GM19099 (cell line): Measurements from ENCODE around the gene JCHAIN.

Source experiments
- POLR2A ChIP-seq: IDR thresholded peaks from 3 replicates; pipeline ENCODE4 v1.6.1; 2011; ENCODE audit warnings: low read depth; ENCODE audit not compliant: insufficient read length; ENCODE audit errors: extremely low read depth

Gene JCHAIN

DNA sequence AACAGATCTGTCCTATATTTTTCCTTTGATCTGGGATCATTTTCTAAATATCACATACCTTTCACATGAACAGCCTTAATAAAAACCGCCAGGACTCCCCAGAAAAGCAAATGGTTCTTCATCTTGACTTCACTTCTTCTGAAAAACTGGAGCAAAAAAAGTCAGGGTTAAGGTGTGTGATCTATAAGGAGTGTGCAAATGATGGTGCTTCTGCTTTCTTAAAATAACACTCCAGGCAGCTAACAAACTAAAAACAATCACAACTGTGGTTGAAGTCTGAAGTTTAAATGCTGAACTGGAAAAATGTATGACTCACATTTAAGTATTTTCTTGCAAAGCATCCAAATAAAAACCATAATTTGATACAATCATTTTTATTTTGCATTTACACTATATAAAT is at the start of gene JCHAIN:
JCHAIN (minus strand) TSS at position 140 of the 400 bp plus-strand sequence; CDS start at position 122, 18 bp downstream.
- TF ChIP-seq POLR2A = no peak

- no peak for TF ChIP-seq POLR2A
Observed at GRCh38 chr4:70715097-70715496, 48.8 kb upstream of the JCHAIN start.

DNA sequence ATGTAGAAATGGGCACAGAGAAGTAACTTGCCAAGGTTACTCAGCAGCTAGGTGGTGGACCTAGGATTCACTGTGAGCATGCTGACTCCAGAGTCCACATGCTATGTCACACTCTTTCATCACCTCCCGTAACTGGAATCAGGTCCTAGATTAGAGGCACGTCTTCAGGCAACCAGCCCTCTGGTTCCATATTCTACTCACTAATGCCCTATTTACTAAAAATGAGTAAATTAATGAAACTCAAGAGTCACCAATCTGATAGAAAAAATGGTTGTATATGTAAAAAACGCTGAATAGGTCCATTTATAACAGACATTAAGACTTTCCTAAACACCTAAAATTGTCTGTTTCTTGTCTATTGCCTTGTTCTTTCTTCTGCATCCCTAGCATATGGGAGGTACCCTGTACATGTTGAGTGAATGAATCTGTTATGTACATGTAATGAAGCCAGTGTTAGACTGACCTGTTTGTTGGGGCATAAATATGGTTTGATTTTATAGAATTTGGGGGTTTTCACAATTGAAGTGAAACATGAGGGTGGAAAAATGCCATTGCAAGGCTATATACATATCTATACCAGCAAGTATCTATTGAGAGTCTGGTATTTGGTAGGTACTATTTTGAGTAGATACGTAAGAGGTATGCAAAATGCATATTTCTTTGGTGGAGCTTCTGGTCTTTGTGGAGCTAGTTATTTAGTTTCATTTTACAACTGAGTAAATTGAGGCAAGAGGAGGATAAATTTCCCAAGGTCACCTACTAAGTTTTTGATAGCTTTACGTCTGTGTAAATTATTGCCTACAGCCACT is 48.0 kb upstream of the JCHAIN start:
- no peak for TF ChIP-seq POLR2A

GRCh38 chr4:70713453-70714078 is 47.3 kb upstream of the JCHAIN start:
- TF ChIP-seq POLR2A = no peak

DNA sequence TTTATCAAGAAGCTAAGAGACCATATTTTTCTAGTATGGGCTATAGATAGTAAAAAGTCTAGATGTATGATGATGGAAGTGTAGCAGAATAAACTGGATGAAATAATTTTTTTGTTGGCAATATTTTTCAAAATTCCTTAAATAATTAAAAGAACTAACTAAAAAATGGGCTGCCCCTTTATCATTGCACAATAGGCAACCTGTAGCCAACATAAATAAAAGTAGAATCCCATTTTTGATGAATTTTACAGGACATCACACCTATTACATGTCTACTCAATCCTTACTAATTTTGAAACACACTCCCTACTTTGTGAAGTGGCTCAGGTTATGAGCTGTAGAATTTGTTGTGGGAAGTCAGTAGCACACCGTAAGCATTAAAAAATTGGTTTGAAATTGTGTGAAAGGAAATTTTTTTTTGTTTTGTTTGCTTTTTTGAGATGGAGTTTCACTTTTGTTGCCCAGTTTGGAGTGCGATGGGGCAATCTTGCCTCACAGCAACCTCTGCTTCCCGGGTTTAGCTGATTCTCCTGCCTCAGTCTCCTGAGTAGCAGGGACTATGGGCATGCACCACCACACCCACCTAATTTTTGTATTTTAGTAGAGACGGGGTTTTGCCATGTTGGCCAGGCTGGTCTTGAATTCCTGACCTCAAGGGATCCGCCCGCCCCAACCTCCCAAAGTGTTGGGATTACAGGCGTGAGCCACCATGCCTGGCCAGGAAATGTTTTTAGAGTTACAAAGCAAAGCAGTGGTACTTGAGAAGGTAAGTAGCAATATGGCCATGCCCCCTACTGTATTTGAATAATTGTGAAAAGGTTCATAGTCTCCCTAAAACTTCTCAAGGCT is 46.5 kb upstream of the JCHAIN start:
- no peak for TF ChIP-seq POLR2A

DNA sequence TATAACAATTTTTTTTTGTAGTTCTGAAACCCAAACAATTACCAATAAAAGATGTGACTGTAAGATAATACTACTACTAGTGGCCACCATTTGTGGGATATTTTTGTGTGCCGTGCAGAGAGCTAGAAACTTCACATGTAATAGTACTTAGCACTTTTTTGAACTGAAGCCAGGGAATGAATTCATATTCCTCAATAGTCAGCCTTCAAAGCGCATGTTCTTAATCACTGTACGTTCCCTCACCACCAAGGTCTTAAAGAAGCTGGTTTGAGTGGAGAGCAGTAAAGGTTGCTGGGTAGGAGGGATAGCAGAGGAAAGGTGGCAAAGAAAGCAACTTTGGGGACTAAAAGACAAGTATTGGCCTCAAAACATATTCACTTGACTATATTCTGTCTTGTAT is 45.8 kb upstream of the JCHAIN start:
- no peak for TF ChIP-seq POLR2A

- TF ChIP-seq POLR2A = no peak
Observed at GRCh38 chr4:70711599-70711998, 45.3 kb upstream of the JCHAIN start.

DNA sequence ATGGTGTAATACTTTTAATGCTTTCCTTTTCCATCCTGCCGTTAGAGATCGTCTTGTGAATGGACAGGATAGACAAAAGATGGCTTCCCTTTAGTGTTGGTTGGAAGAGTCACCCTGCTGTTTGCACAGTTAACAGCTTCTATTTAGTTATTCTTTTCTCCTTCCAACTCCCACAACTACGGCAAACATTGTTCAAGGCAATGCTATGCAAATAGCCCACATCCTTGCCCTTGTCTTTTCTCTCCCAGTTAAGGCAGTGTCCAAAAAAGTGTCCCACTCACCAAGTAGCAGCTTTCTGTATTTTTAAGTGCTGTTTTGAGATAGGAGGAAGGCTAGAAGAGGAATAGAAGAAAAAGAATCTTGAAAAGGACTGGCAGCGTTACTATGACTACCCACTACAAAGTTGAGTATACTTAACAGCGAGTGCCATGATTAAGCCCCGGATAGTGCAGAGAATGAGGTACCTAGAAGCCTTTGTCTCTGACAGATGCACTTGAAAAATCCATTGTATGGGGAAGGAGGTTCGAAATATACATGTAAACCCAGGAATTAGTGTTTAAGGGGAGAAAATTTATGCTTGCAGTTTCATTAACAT is 43.4 kb upstream of the JCHAIN start:
- no peak for TF ChIP-seq POLR2A

GRCh38 chr4:70706516-70706915 is 40.2 kb upstream of the JCHAIN start:
- no peak for TF ChIP-seq POLR2A

- no peak for TF ChIP-seq POLR2A
Observed at GRCh38 chr4:70706044-70706461, 39.7 kb upstream of the JCHAIN start.

DNA sequence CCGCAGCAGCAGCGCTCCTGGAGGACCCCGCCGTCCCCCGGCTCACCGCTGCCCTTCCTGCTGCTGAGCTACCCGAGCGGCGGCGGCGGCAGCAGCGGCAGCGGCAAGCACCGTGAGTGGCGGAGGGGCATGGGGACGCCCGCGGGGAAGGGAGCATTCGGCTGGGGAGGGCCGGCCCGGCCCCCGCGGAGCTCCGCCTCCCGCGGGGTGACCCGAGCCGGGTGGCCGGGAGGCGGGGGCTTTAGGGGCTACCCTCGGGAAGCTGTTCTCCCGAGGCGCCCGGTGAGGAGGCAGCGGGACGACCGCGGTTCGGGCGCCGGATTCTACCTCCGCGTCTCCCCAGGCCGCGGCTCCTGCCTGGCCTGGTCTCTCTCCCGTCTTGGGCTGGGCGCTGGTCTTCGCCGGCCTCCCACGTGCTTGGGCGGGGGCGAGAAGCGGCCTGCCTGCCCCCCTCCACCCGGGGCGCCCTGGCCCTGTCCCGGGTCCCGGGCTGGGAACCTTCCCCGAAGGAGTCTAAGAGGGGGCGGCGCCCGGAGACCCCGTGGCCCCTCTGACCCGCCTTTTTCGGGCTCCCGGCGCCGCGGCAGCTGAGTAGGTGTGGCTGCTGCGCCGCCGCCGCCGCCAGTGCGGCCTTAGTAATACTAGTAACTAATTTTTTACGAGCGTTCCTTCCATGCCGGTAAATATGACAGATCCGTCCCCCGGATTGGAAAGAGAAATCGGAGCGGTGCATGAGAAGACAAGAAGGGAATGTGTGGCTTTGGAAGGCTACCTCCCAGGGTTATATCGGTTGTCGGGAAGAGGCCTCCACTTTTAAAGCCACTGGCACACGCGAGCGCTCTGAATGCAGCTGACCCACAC is 39.1 kb upstream of the JCHAIN start:
- peak; percentile 50 for TF ChIP-seq POLR2A

DNA sequence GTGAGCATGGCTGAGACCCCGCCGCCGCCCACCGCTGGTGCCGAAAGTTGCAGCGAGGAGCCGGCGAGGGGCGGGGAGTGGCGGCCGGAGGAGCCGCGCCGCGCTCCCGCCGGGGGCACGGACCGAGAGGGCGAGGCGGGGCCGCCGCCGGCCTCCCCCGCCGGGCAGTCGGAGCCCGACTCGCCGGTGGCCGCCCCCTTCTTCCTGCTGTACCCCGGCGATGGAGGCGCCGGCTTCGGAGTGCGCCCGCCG is 38.5 kb upstream of the JCHAIN start:
- no peak for TF ChIP-seq POLR2A

DNA sequence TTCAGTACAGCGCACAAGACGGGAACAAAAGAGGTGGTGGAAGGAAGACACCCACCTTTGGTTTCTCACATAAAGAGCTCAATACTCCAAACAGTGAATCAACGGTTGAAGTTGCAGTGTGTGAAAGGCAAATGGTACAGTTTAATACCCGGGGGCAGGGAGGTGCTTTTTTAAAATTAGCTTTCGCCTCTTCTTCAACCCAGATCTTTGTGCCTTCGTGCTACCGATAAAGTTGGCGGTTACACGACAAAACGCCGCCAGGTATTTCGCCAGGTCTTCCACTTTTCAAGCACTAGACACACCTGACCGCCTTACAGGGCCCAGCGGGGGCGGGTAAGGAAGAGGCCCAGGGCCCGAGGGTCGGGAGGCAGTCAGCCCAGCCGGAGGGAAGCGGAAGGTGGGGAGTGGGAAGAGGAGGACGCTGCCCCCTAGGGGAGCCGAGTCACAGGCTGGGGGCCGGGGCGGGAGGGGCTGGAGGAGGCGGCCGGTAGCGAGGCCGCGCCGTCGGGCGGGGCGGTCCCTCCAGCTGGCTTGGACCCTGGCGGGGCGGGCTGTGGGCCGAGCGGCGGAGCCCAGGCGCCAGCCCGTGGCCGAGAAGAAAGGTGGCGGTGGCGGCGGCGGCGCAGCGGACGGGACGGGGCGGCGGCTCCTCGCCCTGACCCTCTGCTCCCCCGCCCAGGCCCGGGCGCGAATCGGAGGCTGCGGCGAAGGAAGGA is 38.1 kb upstream of the JCHAIN start:
- TF ChIP-seq POLR2A = peak; percentile 22
